ENCODE data around the gene ITPKC. TPM values are rescaled to one million over a fixed set of nuclear protein-coding genes. Genes with fewer than 3 reads are reported as not detected.

Gene ITPKC
- 1 to 10 TPM; 5.5 to 5.7 TPM for total RNA-seq
- 8.9 TPM for polyA plus RNA-seq

DNA sequence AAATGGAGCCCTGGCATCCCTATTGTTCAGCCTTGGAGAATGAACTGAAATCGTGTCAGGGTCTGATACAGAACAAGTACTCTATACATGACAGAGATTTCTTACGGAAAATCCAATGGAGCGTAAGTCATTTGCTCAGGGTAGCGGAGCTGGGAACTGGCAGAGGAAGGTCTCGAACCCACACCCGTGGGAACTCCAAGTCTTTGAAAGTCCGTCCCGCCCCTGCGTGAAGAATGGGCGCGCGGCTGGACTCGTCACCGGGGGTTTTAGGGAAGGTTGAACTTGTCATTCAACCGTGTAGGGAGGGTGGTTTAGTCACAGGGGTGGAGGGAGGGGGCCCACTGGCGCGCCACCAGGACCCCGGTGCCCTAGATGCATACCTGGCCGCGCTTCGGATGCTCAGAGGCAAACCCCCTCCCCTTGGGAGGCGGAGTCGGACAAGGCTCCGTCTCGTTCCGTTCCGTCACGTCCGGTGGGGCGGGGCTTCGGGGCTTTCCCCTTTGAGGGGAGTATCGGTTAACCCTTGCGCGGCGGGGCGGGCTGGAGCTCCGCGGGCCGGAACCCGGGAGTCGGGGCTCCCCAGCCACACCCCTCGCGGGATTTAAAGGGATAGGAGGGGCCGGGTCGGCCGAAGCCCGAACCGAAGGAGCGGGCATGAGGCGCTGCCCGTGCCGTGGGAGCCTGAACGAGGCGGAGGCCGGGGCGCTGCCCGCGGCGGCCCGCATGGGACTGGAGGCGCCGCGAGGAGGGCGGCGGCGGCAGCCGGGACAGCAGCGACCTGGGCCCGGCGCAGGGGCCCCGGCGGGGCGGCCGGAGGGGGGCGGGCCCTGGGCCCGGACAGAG is at the start of gene ITPKC, which contains the start of gene COQ8B:
TSS of gene ITPKC (plus strand) at position 631 of the 843 bp plus-strand sequence. CDS start at position 655, 24 bp downstream.
TSS of gene COQ8B (minus strand) at position 405 of the 843 bp plus-strand sequence. CDS start 2,254 bp downstream, outside the sequence.
- CTCF ChIA-PET = interaction anchor here (0.6 to 1.6 kb wide), 7 partner anchors 36 to 102 kb away, joined by 3 to 4 read pairs (median 3); no protein-coding TSS in a partner anchor
- H3K36me3 Mint-ChIP-seq = peaks cover under 1 to 33% (median 4%) of the 10 kb centered on the region in 3 donors
- POLR2A ChIA-PET = interaction anchor here (0.6 to 2.2 kb wide), 6 partner anchors 26 to 90 kb away, joined by 3 to 19 read pairs (median 7); partner anchors contain the start of genes ACTMAP, EGLN2, NUMBL and RAB4B
- Histone ChIP-seq H3K4me1 (ENCODE audit: insufficient read depth, low read length) (peaks cover 59% of the 10 kb centered on the region), H3K9me3 (ENCODE audit: low read length) (no peaks in the 10 kb centered on the region), H3K27me3 (ENCODE audit: insufficient read depth, low read length, poor library complexity, severe bottlenecking) (no peaks in the 10 kb centered on the region), H3K27ac (ENCODE audit: low read depth, low read length) (peak within 1 kb of the TSS; percentile 98), H3K36me3 (ENCODE audit: insufficient read depth, low read length) (no peaks in the 10 kb centered on the region), H3K4me3 (ENCODE audit: low read length) (peak within 1 kb of the TSS; percentile 99)
- peak within 1 kb of the TSS; percentile 87 to 97 (median 91) for H3K4me3 Mint-ChIP-seq
- peaks cover 58 to 82% (median 73%) of the 10 kb centered on the region in 3 donors for H3K4me1 Mint-ChIP-seq
- H3K27ac Mint-ChIP-seq = peak within 1 kb of the TSS; percentile 93 to 100 (median 98)
- no peaks in the 10 kb centered on the region for H3K9me3 Mint-ChIP-seq
- H3K27me3 Mint-ChIP-seq = peaks cover 0 to 2% of the 10 kb centered on the region in 2 donors
- peak; percentile 98 to 100 (median 99) for DNase-seq

DNA sequence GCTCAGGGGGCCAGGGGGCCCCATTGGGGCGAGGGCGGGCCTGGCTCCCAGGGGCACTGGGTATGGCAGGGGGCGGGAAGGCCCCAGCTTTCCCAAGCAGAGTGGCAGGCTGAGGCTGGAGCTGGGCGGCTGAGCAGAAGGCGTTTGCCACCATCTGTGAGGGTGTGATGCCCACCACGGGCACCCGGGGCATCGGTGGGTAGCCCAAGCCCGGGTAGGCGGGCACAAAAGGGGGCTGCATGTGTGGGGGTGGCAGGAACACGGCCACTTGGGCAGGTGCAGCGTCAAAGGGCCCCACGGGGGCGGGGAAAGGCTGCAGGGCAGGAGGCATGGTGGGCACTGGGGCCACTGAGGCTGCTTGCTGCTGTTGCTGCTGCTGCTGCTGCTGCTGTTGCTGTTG is 49.3 kb upstream of the ITPKC start:
- Histone ChIP-seq H3K9me3 (ENCODE audit: low read length) (peaks cover 3% of the 10 kb centered on the region), H3K36me3 (ENCODE audit: insufficient read depth, low read length) (no peaks in the 10 kb centered on the region), H3K27ac (ENCODE audit: low read depth, low read length) (no peak overlapping the region), H3K4me1 (ENCODE audit: insufficient read depth, low read length) (peaks cover 8% of the 10 kb centered on the region), H3K27me3 (ENCODE audit: insufficient read depth, low read length, poor library complexity, severe bottlenecking) (no peaks in the 10 kb centered on the region), H3K4me3 (ENCODE audit: low read length) (no peak overlapping the region)
- ChIA-PET POLR2A (no interaction called here), CTCF (interaction anchor here (1.1 to 1.4 kb wide), 3 partner anchors 151 to 477 kb away, joined by 3 to 4 read pairs (median 3); no protein-coding TSS in a partner anchor)
- Mint-ChIP-seq H3K27me3 (peaks cover 0 to 2% of the 10 kb centered on the region in 2 donors), H3K4me3 (no peak overlapping the region), H3K4me1 (peaks cover 6 to 13% (median 9%) of the 10 kb centered on the region in 3 donors), H3K36me3 (peaks cover 12 to 31% (median 15%) of the 10 kb centered on the region in 3 donors), H3K9me3 (peaks cover 0 to 3% (median 0%) of the 10 kb centered on the region in 5 donors), H3K27ac (peak overlapping the region in 1 of 8 donors; percentile 50)
- DNase-seq = no peak

DNA sequence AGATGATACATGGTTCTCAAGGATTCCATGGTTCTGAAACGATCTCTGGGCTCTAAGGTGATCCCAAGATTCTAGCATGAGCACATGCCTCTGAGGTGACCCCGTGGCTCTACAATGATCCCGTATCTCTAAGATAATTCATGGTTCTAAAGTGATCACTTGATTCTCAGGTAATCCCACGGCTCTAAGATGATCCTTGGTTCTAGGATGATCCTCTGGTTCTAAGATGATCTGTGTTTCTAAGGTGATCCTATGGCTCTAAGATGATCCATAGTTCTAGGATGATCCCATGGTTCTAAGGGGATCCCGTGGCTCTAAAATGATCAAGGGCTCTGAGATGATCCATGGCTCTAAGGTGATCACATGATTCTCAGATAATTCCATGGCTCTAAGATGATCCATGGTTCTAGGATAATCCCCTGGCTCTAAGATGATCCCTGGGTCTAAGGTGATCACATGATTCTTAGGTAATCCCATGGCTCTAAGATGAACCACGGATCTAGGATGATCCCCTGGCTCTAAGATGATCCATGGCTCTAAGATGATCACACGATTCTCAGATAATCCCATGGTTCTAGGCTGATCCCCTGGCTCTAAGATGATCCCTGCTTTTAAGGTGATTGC is 47.8 kb upstream of the ITPKC start:
- ChIA-PET POLR2A (no interaction called here), CTCF (interaction anchor here (1.4 kb wide), 1 partner anchor 150 kb away, joined by 4 read pairs; no protein-coding TSS in a partner anchor)
- Histone ChIP-seq H3K4me3 (ENCODE audit: low read length) (no peak overlapping the region), H3K27me3 (ENCODE audit: insufficient read depth, low read length, poor library complexity, severe bottlenecking) (no peaks in the 10 kb centered on the region), H3K36me3 (ENCODE audit: insufficient read depth, low read length) (no peaks in the 10 kb centered on the region), H3K27ac (ENCODE audit: low read depth, low read length) (no peak overlapping the region), H3K9me3 (ENCODE audit: low read length) (peaks cover 3% of the 10 kb centered on the region), H3K4me1 (ENCODE audit: insufficient read depth, low read length) (no peaks in the 10 kb centered on the region)
- DNase-seq = no peak
- Mint-ChIP-seq H3K27ac (no peak overlapping the region), H3K4me1 (no peaks in the 10 kb centered on the region), H3K4me3 (no peak overlapping the region), H3K36me3 (peaks cover 12 to 31% (median 15%) of the 10 kb centered on the region in 3 donors), H3K27me3 (no peaks in the 10 kb centered on the region), H3K9me3 (peaks cover 0 to 3% (median 0%) of the 10 kb centered on the region in 5 donors)

DNA sequence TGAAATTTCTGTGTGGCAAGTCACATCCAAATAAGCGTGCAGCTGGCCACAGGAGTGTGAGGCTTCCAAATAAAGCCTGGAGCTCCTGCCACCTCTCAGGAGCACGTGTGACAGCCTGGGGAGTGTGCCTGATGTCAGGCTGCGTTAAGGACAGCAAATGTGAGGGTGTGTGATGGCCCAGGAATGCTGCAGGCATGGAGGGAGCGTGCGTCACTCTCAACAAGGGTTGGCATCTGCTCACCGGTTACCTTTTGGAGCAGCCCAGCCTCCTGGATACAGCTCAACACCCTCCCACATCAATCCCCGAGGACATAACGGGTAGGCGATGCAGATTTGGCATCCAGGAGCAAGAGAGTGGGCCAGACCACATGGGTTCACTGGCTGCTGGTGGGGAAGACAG is 45.5 kb upstream of the ITPKC start:
- H3K4me1 ChIP-seq (ENCODE audit: insufficient read depth, low read length) = no peaks in the 10 kb centered on the region
- no peaks in the 10 kb centered on the region for H3K27me3 Mint-ChIP-seq
- peak overlapping the region in 1 of 8 donors; percentile 56 for H3K27ac Mint-ChIP-seq
- H3K4me3 ChIP-seq (ENCODE audit: low read length) = no peak overlapping the region
- peaks cover 3% of the 10 kb centered on the region for H3K9me3 ChIP-seq (ENCODE audit: low read length)
- H3K9me3 Mint-ChIP-seq = peaks cover 0 to 3% (median 0%) of the 10 kb centered on the region in 5 donors
- H3K36me3 Mint-ChIP-seq = peaks cover 12 to 32% (median 15%) of the 10 kb centered on the region in 3 donors
- no peaks in the 10 kb centered on the region for H3K27me3 ChIP-seq (ENCODE audit: insufficient read depth, low read length, poor library complexity, severe bottlenecking)
- ChIA-PET CTCF (interaction anchor here (0.9 kb wide), 1 partner anchor 473 kb away, joined by 3 read pairs; no protein-coding TSS in a partner anchor), POLR2A (no interaction called here)
- no peaks in the 10 kb centered on the region for H3K36me3 ChIP-seq (ENCODE audit: insufficient read depth, low read length)
- no peak for DNase-seq
- H3K4me3 Mint-ChIP-seq = no peak overlapping the region
- no peak overlapping the region for H3K27ac ChIP-seq (ENCODE audit: low read depth, low read length)
- H3K4me1 Mint-ChIP-seq = no peaks in the 10 kb centered on the region

DNA sequence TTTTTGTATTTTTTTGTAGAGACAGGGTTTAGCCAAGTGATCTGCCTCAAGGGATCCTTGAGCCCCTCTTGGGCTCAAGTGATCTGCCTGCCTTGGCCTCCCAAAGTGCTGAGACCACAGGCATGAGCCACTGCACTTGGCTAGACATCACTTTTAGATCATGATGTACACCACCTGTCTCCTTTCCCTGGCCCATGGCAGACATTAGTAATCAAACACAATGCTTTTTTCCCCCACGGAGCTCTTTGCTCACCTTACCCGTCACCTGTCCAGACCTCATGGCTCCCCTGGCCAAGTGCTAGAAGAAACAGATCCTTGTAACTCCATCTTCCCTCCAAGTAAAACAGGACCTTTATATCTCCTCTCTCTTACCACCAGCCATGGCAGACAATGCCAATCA is 44.9 kb upstream of the ITPKC start:
- Histone ChIP-seq H3K9me3 (ENCODE audit: low read length) (peaks cover 3% of the 10 kb centered on the region), H3K27me3 (ENCODE audit: insufficient read depth, low read length, poor library complexity, severe bottlenecking) (no peaks in the 10 kb centered on the region), H3K27ac (ENCODE audit: low read depth, low read length) (no peak overlapping the region), H3K4me3 (ENCODE audit: low read length) (no peak overlapping the region), H3K4me1 (ENCODE audit: insufficient read depth, low read length) (no peaks in the 10 kb centered on the region), H3K36me3 (ENCODE audit: insufficient read depth, low read length) (no peaks in the 10 kb centered on the region)
- H3K27me3 Mint-ChIP-seq = no peaks in the 10 kb centered on the region
- peaks cover 0 to 3% (median 0%) of the 10 kb centered on the region in 5 donors for H3K9me3 Mint-ChIP-seq
- no peak overlapping the region for H3K27ac Mint-ChIP-seq
- CTCF ChIA-PET = no interaction called here
- no peaks in the 10 kb centered on the region for H3K4me1 Mint-ChIP-seq
- no peak overlapping the region for H3K4me3 Mint-ChIP-seq
- POLR2A ChIA-PET = no interaction called here
- H3K36me3 Mint-ChIP-seq = peaks cover 12 to 36% (median 15%) of the 10 kb centered on the region in 3 donors
- no peak for DNase-seq

DNA sequence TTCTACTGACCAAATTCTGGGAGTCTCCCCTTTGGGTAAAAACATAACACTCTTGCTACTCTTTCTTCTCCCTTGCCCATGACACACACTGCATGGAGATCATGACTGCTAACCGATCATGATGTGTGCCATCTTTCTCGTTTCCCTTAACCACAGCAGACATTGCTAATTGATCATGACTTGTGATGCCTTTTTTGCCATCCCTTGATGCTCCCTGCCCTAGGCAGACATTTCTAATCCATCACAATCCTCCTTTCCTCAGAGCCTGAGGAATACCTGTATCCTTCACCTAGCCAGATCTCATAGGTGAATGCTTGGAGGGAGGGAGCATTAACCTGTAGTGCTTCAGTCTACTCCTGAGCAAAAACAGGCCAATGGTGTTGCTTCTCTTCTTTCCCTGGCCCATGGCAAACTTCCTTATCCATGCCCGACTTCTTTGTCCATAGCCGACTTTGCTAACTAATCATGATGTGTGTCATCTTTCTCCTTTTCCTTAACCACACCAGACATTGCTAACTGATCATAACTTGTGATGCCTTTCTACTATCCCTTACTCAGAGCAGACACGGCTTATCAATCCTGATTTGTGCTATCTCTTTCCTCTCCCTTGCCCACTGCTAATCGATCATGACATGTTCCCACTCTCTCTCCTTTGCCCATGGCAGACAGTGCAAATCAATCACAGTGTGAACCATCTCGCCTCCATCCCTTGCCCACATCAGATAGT is 44.2 kb upstream of the ITPKC start:
- H3K27me3 Mint-ChIP-seq = no peaks in the 10 kb centered on the region
- H3K4me1 Mint-ChIP-seq = no peaks in the 10 kb centered on the region
- DNase-seq = no peak
- ChIA-PET POLR2A (no interaction called here), CTCF (no interaction called here)
- no peaks in the 10 kb centered on the region for H3K27me3 ChIP-seq (ENCODE audit: insufficient read depth, low read length, poor library complexity, severe bottlenecking)
- H3K36me3 ChIP-seq (ENCODE audit: insufficient read depth, low read length) = no peaks in the 10 kb centered on the region
- H3K9me3 ChIP-seq (ENCODE audit: low read length) = peaks cover 3% of the 10 kb centered on the region
- peaks cover 15 to 42% (median 17%) of the 10 kb centered on the region in 3 donors for H3K36me3 Mint-ChIP-seq
- no peak overlapping the region for H3K4me3 ChIP-seq (ENCODE audit: low read length)
- H3K4me1 ChIP-seq (ENCODE audit: insufficient read depth, low read length) = no peaks in the 10 kb centered on the region
- H3K27ac ChIP-seq (ENCODE audit: low read depth, low read length) = no peak overlapping the region
- no peak overlapping the region for H3K27ac Mint-ChIP-seq
- peaks cover 0 to 3% (median 0%) of the 10 kb centered on the region in 5 donors for H3K9me3 Mint-ChIP-seq
- no peak overlapping the region for H3K4me3 Mint-ChIP-seq

DNA sequence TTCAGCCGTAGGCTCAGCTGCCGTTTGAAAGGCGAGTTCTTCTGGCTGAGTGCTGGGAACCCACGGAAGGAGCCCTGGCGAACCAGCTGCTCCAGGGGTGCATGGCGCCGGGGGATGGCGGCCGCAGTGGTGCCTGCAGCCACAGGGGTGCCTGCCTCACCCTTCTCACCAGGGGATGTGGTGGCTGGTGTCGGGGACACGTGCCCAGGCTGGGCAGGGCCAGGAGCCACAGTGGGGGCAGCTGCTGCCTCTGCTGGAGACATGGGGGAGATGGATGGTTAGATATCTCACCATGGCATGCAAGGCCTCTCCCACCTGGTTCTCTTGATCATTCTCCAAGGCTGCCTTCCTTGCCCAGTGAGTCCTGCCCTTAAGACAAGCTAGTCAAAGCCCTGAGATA is 43.5 kb upstream of the ITPKC start:
- Histone ChIP-seq H3K9me3 (ENCODE audit: low read length) (peaks cover 3% of the 10 kb centered on the region), H3K27ac (ENCODE audit: low read depth, low read length) (no peak overlapping the region), H3K27me3 (ENCODE audit: insufficient read depth, low read length, poor library complexity, severe bottlenecking) (no peaks in the 10 kb centered on the region), H3K36me3 (ENCODE audit: insufficient read depth, low read length) (no peaks in the 10 kb centered on the region), H3K4me1 (ENCODE audit: insufficient read depth, low read length) (no peaks in the 10 kb centered on the region), H3K4me3 (ENCODE audit: low read length) (no peak overlapping the region)
- H3K4me1 Mint-ChIP-seq = no peaks in the 10 kb centered on the region
- ChIA-PET CTCF (no interaction called here), POLR2A (no interaction called here)
- H3K36me3 Mint-ChIP-seq = peaks cover 15 to 44% (median 19%) of the 10 kb centered on the region in 3 donors
- H3K27ac Mint-ChIP-seq = no peak overlapping the region
- no peaks in the 10 kb centered on the region for H3K27me3 Mint-ChIP-seq
- peaks cover 0 to 3% (median 0%) of the 10 kb centered on the region in 5 donors for H3K9me3 Mint-ChIP-seq
- H3K4me3 Mint-ChIP-seq = no peak overlapping the region
- DNase-seq = no peak
